Spinal cord (tissue), 10 donors: ENCODE measurements around the gene SH3BGR. TPM values are rescaled to one million over a fixed set of nuclear protein-coding genes. Genes with fewer than 3 reads are reported as not detected.
"Not testable (repeated sequence)": the region's sequence is repeated elsewhere in the genome, so short reads cannot be mapped to it uniquely, and the experiment has no call there.

ENCODE experiments used
- DNase-seq, 6 donors: peaks; one replicate each; pipeline versions ENCODE4 v3.0.0 to v3.0.0-alpha.2; 2013 to 2015; ENCODE audit warnings: low spot score in 6 of 6, low read depth in 4 of 6
- H3K27ac ChIP-seq: one replicate; pipeline ENCODE4 v1.5.1; 2013; ENCODE audit warnings: low read depth, low read length, control low read depth
- H3K27me3 ChIP-seq: one replicate; pipeline ENCODE4 v1.6.1; 2013; ENCODE audit warnings: low read length; ENCODE audit not compliant: control insufficient read depth, insufficient read depth
- H3K36me3 ChIP-seq: one replicate; pipeline ENCODE4 v1.6.1; 2013; ENCODE audit warnings: low read length; ENCODE audit not compliant: control insufficient read depth, insufficient read depth
- H3K4me1 ChIP-seq: one replicate; pipeline ENCODE4 v1.6.1; 2013; ENCODE audit warnings: low read length; ENCODE audit not compliant: control insufficient read depth, insufficient read depth
- H3K4me3 ChIP-seq: one replicate; pipeline ENCODE4 v1.5.1; 2013; ENCODE audit warnings: low read depth, low read length, control low read depth
- H3K9me3 ChIP-seq: one replicate; pipeline ENCODE4 v1.6.1; 2013; ENCODE audit warnings: low read length; ENCODE audit not compliant: control insufficient read depth, insufficient read depth
- WGBS: methylation state at CpG from one replicate; pipeline ENCODE4 v1.1.5; 2013; ENCODE audit warnings: missing lambda C conversion rate; ENCODE audit not compliant: insufficient coverage; 5-methylcytosine and 5-hydroxymethylcytosine counted together
- polyA plus RNA-seq, 2 donors: library from polyadenylated mRNA; unstranded; fragments of 120-200 nt; gene quantifications; one replicate each; pipeline ENCODE4 v1.2.1, GENCODE V29; 2013; ENCODE audit not compliant: insufficient read length in 2 of 2
- total RNA-seq, 2 donors: library from RNA; depleted of rRNA in 1 of 2; stranded (reverse); fragments of 120-200 nt in 1 of 2; fragments of >200 nt in 1 of 2; gene quantifications; one replicate each; pipeline versions ENCODE4 v1.2.3 to v1.2.4, GENCODE V29; 2013 to 2014
- donor health status: healthy.

SH3BGR gene
- total and polyA plus RNA-seq, 4 donors = 3.4 to 8.8 (median 7.1) TPM

GRCh38 chr21:39533545-39534380 lies 82.0 kb downstream of the SH3BGR start:
- no peaks in the 10 kb centered on the region for H3K27me3 ChIP-seq
- 58% methylated on average over 3 of the region's 6 CpGs for WGBS
- no peaks in the 10 kb centered on the region for H3K36me3 ChIP-seq
- H3K27ac ChIP-seq = no peak overlapping the region
- peak in 1 of 6 donors; percentile 76 for DNase-seq
- H3K4me1 ChIP-seq = peaks cover 4% of the 10 kb centered on the region
- no peaks in the 10 kb centered on the region for H3K9me3 ChIP-seq
- no peak overlapping the region for H3K4me3 ChIP-seq

- no peaks in the 10 kb centered on the region for H3K36me3 ChIP-seq
- H3K27me3 ChIP-seq = no peaks in the 10 kb centered on the region
- WGBS = 79% methylated on average over 9 of the region's 15 CpGs
- peaks cover 3% of the 10 kb centered on the region for H3K4me1 ChIP-seq
- no peak overlapping the region for H3K27ac ChIP-seq
- DNase-seq = no peak
- no peak overlapping the region for H3K4me3 ChIP-seq
- H3K9me3 ChIP-seq = no peaks in the 10 kb centered on the region
Observed at GRCh38 chr21:39535646-39536437, 84.1 kb downstream of the SH3BGR start.

GRCh38 chr21:39536835-39537234 lies 85.1 kb downstream of the SH3BGR start:
- H3K4me1 ChIP-seq = no peaks in the 10 kb centered on the region
- H3K9me3 ChIP-seq = no peaks in the 10 kb centered on the region
- no peaks in the 10 kb centered on the region for H3K27me3 ChIP-seq
- H3K36me3 ChIP-seq = no peaks in the 10 kb centered on the region
- no peak overlapping the region for H3K27ac ChIP-seq
- WGBS = no CpG with 5 or more reads among the region's 6 CpGs
- no peak overlapping the region for H3K4me3 ChIP-seq
- DNase-seq = no peak

- DNase-seq = no peak
- no peak overlapping the region for H3K4me3 ChIP-seq
- no peaks in the 10 kb centered on the region for H3K9me3 ChIP-seq
- H3K4me1 ChIP-seq = no peaks in the 10 kb centered on the region
- H3K36me3 ChIP-seq = no peaks in the 10 kb centered on the region
- no peaks in the 10 kb centered on the region for H3K27me3 ChIP-seq
- H3K27ac ChIP-seq = no peak overlapping the region
- no CpG with 5 or more reads among the region's 1 CpG for WGBS
Observed at GRCh38 chr21:39537571-39537970, 85.8 kb downstream of the SH3BGR start.

- Histone ChIP-seq H3K27me3 (no peaks in the 10 kb centered on the region), H3K9me3 (no peaks in the 10 kb centered on the region), H3K36me3 (no peaks in the 10 kb centered on the region), H3K27ac (no peak overlapping the region), H3K4me3 (no peak overlapping the region), H3K4me1 (no peaks in the 10 kb centered on the region)
- WGBS = 91% methylated on average over 7 of the region's 8 CpGs
- no peak for DNase-seq
Observed at GRCh38 chr21:39538453-39539042, 86.8 kb downstream of the SH3BGR start.

GRCh38 chr21:39540367-39540766 lies 88.6 kb downstream of the SH3BGR start:
- not testable (repeated sequence) for H3K36me3 ChIP-seq, DNase-seq, H3K4me3 ChIP-seq, H3K27me3 ChIP-seq, H3K4me1 ChIP-seq, H3K9me3 ChIP-seq, H3K27ac ChIP-seq
- WGBS = 93% methylated on average over 4 of the region's 4 CpGs

- H3K9me3 ChIP-seq = peaks cover 4% of the 10 kb centered on the region
Observed at GRCh38 chr21:39542736-39543135, 91.0 kb downstream of the SH3BGR start.

GRCh38 chr21:39546522-39546921 lies 94.8 kb downstream of the SH3BGR start:
- Histone ChIP-seq H3K27ac (no peak overlapping the region), H3K27me3 (no peaks in the 10 kb centered on the region), H3K9me3 (peaks cover 4% of the 10 kb centered on the region), H3K36me3 (no peaks in the 10 kb centered on the region), H3K4me1 (no peaks in the 10 kb centered on the region), H3K4me3 (no peak overlapping the region)
- no peak for DNase-seq
- no CpG with 5 or more reads among the region's 1 CpG for WGBS

More at GRCh38 chr21:39542736-39543135, 91.0 kb downstream of the SH3BGR start:
- Histone ChIP-seq H3K36me3 (no peaks in the 10 kb centered on the region), H3K4me1 (no peaks in the 10 kb centered on the region), H3K27ac (no peak overlapping the region), H3K27me3 (no peaks in the 10 kb centered on the region), H3K4me3 (no peak overlapping the region)
- WGBS = 100% methylated on average over 2 of the region's 5 CpGs
- DNase-seq = no peak

GRCh38 chr21:39552856-39553255 lies 101.1 kb downstream of the SH3BGR start:
- Histone ChIP-seq H3K27me3 (no peaks in the 10 kb centered on the region), H3K27ac (no peak overlapping the region), H3K36me3 (no peaks in the 10 kb centered on the region), H3K4me3 (no peak overlapping the region), H3K9me3 (no peaks in the 10 kb centered on the region), H3K4me1 (peaks cover 5% of the 10 kb centered on the region)
- no CpG with 5 or more reads among the region's 1 CpG for WGBS
- DNase-seq = no peak
